NCI-H748 (cell line): Measurements from ENCODE around the gene PLXND1.
"Not testable (repeated sequence)": the region's sequence is repeated elsewhere in the genome, so short reads cannot be mapped to it uniquely, and the experiment has no call there.

ENCODE experiments used
- DNase-seq: peaks from one replicate; lab custom pipeline; 2025; ENCODE audit not compliant: unreplicated experiment; lab: John Stamatoyannopoulos, UW

Gene PLXND1

GRCh38 chr3:129529436-129530210 lies 76.9 kb downstream of the PLXND1 start:
- no peak for DNase-seq

- DNase-seq, result no peak
Observed at GRCh38 chr3:129528589-129529100, 77.8 kb downstream of the PLXND1 start, which contains the start of gene RHO. RHO (plus strand) TSS chr3:129528639; CDS start chr3:129528734, 95 bp downstream.

GRCh38 chr3:129527262-129527661 lies 79.2 kb downstream of the PLXND1 start:
- no peak for DNase-seq

GRCh38 chr3:129526121-129526900 lies 80.2 kb downstream of the PLXND1 start:
- no peak for DNase-seq

- DNase-seq, result no peak
Observed at GRCh38 chr3:129525341-129525968, 81.0 kb downstream of the PLXND1 start.

GRCh38 chr3:129524081-129524480 lies 82.4 kb downstream of the PLXND1 start:
- DNase-seq, result no peak

GRCh38 chr3:129522953-129523352 lies 83.5 kb downstream of the PLXND1 start:
- no peak for DNase-seq

- DNase-seq, result peak; percentile 19
Observed at GRCh38 chr3:129521611-129522010, 84.9 kb downstream of the PLXND1 start.

- no peak for DNase-seq
Observed at GRCh38 chr3:129520960-129521359, 85.5 kb downstream of the PLXND1 start.

GRCh38 chr3:129519896-129520715 lies 86.4 kb downstream of the PLXND1 start:
- DNase-seq, result no peak

GRCh38 chr3:129519449-129519848 lies 87.0 kb downstream of the PLXND1 start:
- DNase-seq, result no peak

GRCh38 chr3:129518581-129518980 lies 87.9 kb downstream of the PLXND1 start:
- no peak for DNase-seq

GRCh38 chr3:129518038-129518561 lies 88.4 kb downstream of the PLXND1 start:
- DNase-seq, result no peak

GRCh38 chr3:129517516-129517915 lies 89.0 kb downstream of the PLXND1 start:
- no peak for DNase-seq

GRCh38 chr3:129515821-129516432 lies 90.5 kb downstream of the PLXND1 start:
- not testable (repeated sequence) for DNase-seq

GRCh38 chr3:129515108-129515820 lies 91.2 kb downstream of the PLXND1 start:
- not testable (repeated sequence) for DNase-seq

- no peak for DNase-seq
Observed at GRCh38 chr3:129514563-129514962, 91.9 kb downstream of the PLXND1 start.

GRCh38 chr3:129514110-129514509 lies 92.4 kb downstream of the PLXND1 start:
- DNase-seq, result no peak

- DNase-seq, result no peak
Observed at GRCh38 chr3:129513705-129514104, 92.8 kb downstream of the PLXND1 start.
